Measurements from ENCODE around the gene CD93.

CD93 gene, protein sequence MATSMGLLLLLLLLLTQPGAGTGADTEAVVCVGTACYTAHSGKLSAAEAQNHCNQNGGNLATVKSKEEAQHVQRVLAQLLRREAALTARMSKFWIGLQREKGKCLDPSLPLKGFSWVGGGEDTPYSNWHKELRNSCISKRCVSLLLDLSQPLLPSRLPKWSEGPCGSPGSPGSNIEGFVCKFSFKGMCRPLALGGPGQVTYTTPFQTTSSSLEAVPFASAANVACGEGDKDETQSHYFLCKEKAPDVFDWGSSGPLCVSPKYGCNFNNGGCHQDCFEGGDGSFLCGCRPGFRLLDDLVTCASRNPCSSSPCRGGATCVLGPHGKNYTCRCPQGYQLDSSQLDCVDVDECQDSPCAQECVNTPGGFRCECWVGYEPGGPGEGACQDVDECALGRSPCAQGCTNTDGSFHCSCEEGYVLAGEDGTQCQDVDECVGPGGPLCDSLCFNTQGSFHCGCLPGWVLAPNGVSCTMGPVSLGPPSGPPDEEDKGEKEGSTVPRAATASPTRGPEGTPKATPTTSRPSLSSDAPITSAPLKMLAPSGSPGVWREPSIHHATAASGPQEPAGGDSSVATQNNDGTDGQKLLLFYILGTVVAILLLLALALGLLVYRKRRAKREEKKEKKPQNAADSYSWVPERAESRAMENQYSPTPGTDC

DNA sequence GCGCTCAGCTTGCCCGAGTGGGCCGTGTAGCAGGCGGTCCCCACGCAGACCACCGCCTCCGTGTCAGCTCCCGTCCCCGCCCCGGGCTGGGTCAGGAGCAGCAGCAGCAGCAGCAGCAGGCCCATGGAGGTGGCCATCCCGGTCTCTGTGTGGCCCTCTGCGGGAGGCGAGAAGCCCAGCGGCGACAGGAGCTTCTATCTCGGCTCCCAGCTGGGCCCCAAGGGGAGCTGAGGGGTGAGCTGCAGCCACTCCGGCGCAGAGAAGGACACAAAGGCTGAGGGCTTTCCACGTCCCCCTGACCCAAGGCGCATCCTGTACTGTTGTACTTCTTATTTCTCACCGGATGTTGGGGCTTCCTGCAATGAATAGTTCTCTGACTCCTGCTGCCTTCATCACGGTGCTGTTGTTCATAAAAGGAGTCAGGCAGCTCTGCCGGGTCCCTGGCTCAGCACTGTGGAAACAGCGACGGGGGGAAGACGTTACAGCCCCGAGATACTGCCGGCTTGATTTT is at the start of gene CD93:
Gene CD93 (minus strand): TSS at position 269 of the 511 bp plus-strand sequence. CDS start 132 bp downstream, at position 137.
- TF ChIP-seq, protein P1, sequence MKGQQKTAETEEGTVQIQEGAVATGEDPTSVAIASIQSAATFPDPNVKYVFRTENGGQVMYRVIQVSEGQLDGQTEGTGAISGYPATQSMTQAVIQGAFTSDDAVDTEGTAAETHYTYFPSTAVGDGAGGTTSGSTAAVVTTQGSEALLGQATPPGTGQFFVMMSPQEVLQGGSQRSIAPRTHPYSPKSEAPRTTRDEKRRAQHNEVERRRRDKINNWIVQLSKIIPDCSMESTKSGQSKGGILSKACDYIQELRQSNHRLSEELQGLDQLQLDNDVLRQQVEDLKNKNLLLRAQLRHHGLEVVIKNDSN (IDR thresholded peaks at IDR 0.05) = no peak
- no peak for TF ChIP-seq TEAD4 (IDR thresholded peaks at IDR 0.05)
- TF ChIP-seq ZBTB7A (IDR thresholded peaks at IDR 0.05; ENCODE audit: low read depth) = no peak
- no peak for TF ChIP-seq RAD21 (IDR thresholded peaks at IDR 0.05; ENCODE audit: low read depth)
- TF ChIP-seq NFIC (IDR thresholded peaks at IDR 0.05) = no peak
- no peak for TF ChIP-seq CEBPB (IDR thresholded peaks at IDR 0.05)
- TF ChIP-seq EP300 (IDR thresholded peaks at IDR 0.05; ENCODE audit: borderline replicate concordance) = no peak
- TF ChIP-seq EGR1 (IDR thresholded peaks at IDR 0.05) = no peak
- no peak for TF ChIP-seq TCF12 (IDR thresholded peaks at IDR 0.05; ENCODE audit: low read depth)
- no peak for TF ChIP-seq TAF1 (IDR thresholded peaks at IDR 0.05; ENCODE audit: low read depth)

DNA sequence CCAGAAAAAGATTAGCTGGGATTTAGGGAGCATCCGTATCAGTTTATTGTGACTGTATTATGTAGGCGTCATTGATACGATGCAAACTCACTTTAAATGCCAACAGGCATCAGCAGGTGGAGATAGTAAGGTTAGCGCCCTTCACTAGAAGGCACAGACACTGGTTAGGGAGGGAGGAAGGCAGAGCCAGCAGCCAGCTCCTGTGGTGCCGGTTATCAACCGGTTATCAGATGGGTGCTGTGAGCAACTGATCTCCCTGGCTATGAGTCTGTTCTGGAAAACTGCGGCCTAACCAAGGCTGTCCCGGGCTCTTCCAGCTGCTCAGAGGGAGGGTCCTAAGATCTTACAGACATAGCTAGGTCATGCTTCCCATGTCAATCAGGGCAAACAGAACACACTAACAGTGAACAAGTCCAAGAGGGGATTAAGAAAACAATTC is 47.5 kb upstream of the CD93 start:
- no peak for TF ChIP-seq FOXM1 (IDR thresholded peaks at IDR 0.05; ENCODE audit: borderline replicate concordance, low read depth)
- TF ChIP-seq TEAD4 (IDR thresholded peaks at IDR 0.05) = no peak
- no peak for TF ChIP-seq TAF1 (IDR thresholded peaks at IDR 0.05; ENCODE audit: low read depth)
- TF ChIP-seq EGR1 (IDR thresholded peaks at IDR 0.05) = no peak
- no peak for TF ChIP-seq CREB1 (IDR thresholded peaks at IDR 0.05; ENCODE audit: low read depth)
- TF ChIP-seq, protein P1 (IDR thresholded peaks at IDR 0.05) = no peak
- TF ChIP-seq, protein P2, sequence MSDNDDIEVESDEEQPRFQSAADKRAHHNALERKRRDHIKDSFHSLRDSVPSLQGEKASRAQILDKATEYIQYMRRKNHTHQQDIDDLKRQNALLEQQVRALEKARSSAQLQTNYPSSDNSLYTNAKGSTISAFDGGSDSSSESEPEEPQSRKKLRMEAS (IDR thresholded peaks at IDR 0.05) = no peak

DNA sequence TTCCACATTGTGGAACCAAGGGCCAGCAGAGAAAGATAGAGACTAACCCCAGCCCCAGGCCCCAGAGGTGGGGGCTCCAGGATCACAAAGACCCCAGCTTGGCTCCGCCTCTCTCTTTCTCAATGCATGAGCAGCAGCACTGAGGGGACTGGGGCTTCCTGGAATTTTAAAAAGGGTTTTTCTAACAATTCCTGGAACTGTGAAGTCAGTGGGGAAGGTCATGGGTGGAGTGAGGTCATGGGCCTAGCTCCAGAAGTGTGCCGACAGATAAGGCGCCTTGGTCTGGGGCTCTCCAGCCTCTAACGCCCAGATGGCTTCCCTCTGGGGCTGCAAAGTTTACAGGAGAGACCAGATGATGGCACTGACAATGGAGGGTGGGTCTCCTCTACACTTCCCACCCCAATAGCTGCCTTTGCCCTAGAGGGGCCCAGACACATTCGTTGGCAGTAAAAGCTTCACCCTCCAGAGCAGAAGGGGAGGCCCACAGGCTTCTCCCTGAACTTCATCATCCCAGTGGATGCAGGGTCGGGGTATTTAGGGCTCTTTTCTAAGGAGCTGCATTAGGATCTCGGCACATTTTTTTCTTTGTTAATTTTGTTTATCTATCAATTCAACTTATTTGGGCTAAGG is 46.9 kb upstream of the CD93 start:
- TF ChIP-seq, protein P3, sequence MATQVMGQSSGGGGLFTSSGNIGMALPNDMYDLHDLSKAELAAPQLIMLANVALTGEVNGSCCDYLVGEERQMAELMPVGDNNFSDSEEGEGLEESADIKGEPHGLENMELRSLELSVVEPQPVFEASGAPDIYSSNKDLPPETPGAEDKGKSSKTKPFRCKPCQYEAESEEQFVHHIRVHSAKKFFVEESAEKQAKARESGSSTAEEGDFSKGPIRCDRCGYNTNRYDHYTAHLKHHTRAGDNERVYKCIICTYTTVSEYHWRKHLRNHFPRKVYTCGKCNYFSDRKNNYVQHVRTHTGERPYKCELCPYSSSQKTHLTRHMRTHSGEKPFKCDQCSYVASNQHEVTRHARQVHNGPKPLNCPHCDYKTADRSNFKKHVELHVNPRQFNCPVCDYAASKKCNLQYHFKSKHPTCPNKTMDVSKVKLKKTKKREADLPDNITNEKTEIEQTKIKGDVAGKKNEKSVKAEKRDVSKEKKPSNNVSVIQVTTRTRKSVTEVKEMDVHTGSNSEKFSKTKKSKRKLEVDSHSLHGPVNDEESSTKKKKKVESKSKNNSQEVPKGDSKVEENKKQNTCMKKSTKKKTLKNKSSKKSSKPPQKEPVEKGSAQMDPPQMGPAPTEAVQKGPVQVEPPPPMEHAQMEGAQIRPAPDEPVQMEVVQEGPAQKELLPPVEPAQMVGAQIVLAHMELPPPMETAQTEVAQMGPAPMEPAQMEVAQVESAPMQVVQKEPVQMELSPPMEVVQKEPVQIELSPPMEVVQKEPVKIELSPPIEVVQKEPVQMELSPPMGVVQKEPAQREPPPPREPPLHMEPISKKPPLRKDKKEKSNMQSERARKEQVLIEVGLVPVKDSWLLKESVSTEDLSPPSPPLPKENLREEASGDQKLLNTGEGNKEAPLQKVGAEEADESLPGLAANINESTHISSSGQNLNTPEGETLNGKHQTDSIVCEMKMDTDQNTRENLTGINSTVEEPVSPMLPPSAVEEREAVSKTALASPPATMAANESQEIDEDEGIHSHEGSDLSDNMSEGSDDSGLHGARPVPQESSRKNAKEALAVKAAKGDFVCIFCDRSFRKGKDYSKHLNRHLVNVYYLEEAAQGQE (IDR thresholded peaks at IDR 0.05; ENCODE audit: low read depth) = no peak
- no peak for TF ChIP-seq TAF1 (IDR thresholded peaks at IDR 0.05; ENCODE audit: low read depth)
- no peak for TF ChIP-seq ZBTB7A (IDR thresholded peaks at IDR 0.05; ENCODE audit: low read depth)
- TF ChIP-seq EP300 (IDR thresholded peaks at IDR 0.05; ENCODE audit: borderline replicate concordance) = no peak
- TF ChIP-seq NFIC (IDR thresholded peaks at IDR 0.05) = no peak

DNA sequence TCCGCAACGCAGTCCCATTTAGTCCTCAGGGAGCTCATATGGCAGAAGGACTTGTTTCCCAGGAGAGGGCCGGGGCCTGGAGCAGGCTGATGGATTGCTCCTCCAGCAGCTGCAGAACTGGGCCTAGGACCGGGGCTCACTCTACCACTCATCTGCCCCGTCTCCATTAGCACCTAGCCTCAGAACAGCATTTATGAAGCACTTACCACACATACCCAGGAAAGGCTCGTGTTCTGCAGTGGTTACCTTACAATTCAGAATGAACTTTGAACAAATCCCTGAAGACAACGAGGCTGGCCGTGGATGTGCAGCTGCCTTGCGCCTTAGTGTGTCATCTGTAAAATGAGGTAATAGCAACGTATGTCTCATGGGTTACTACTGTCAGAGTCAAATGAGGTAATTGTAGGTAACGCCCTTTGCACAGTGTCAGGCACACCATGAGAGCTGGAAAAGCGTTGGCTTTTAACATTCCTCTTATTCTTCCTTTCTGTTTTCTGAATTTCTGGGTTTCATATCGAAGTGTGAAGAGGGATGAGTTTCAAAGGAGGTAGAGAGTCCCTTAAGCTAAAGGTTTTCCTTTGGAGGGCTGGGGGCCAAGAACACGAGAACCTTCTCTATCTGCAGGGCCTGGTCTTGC is 46.3 kb upstream of the CD93 start:
- TF ChIP-seq CREB1 (IDR thresholded peaks at IDR 0.05; ENCODE audit: low read depth) (no peak), FOXM1 (IDR thresholded peaks at IDR 0.05; ENCODE audit: borderline replicate concordance, low read depth) (no peak), NFIC (IDR thresholded peaks at IDR 0.05) (no peak), RAD21 (IDR thresholded peaks at IDR 0.05; ENCODE audit: low read depth) (no peak), CEBPB (IDR thresholded peaks at IDR 0.05) (no peak), EGR1 (IDR thresholded peaks at IDR 0.05) (no peak), EP300 (IDR thresholded peaks at IDR 0.05; ENCODE audit: borderline replicate concordance) (no peak), ZBTB7A (IDR thresholded peaks at IDR 0.05; ENCODE audit: low read depth) (no peak)
- TF ChIP-seq, protein P3 (IDR thresholded peaks at IDR 0.05; ENCODE audit: low read depth) = no peak

DNA sequence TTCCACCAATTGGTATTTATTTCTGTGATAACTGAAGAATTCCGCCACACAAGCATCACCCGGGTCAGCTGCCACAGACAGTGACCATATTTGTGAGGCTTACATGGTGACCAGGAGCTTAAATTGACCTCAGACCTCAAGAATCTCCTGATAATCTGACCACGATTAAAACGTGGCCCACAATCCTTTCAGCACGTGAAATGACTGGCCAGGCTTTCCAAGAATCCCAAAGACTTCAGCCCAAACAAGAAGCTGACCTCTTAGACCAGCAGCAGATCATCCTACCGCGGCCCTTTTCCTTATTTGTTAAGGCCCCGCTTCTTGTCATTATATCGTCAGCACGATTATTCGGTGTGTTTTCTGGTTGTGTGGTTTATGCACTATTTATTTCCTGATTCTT is 45.6 kb upstream of the CD93 start:
- TF ChIP-seq TCF12 (IDR thresholded peaks at IDR 0.05; ENCODE audit: low read depth) = no peak
- no peak for TF ChIP-seq EP300 (IDR thresholded peaks at IDR 0.05; ENCODE audit: borderline replicate concordance)
- TF ChIP-seq TAF1 (IDR thresholded peaks at IDR 0.05; ENCODE audit: low read depth) = no peak
- TF ChIP-seq EGR1 (IDR thresholded peaks at IDR 0.05) = no peak
- TF ChIP-seq TEAD4 (IDR thresholded peaks at IDR 0.05) = no peak
- TF ChIP-seq, protein P2 (IDR thresholded peaks at IDR 0.05) = no peak
